ENCODE results near the gene FLNB. TPM values are rescaled to one million over a fixed set of nuclear protein-coding genes. Genes with fewer than 3 reads are reported as not detected.

FLNB gene
- total RNA-seq, 1 donor from 2014 or later, result 521 TPM

DNA sequence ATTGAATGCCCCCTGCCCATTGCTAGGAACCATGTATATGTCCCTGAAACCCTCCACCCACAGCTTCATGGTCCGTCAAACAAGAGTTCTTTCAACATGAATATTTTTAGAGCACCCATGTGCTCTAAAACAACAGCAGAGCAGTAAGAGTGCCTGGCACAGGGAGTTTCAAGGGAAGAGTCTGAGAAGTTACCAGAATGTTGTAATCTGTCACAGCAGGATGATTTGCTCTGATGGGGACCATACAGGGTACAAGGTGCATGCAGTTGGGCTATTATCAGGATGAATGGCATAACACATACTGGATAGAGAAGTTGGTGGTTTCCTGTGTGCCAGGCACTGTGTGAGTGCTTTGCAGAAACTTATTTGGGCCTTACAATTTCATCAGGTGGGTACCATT is 27.8 kb upstream of the FLNB start:
- Histone ChIP-seq H3K27ac (ENCODE audit: low read depth, low read length) (no peak overlapping the region), H2AFZ (ENCODE audit: low read depth, low read length) (no peak overlapping the region), H4K20me1 (ENCODE audit: insufficient read depth, low read length) (no peaks in the 10 kb centered on the region), H3K9me3 (ENCODE audit: insufficient read depth, low read depth, low read length) (no peaks in the 10 kb centered on the region), H3K27me3 (ENCODE audit: insufficient read depth, low read length) (no peaks in the 10 kb centered on the region), H3K36me3 (ENCODE audit: insufficient read depth, low read length) (no peaks in the 10 kb centered on the region), H3K9ac (ENCODE audit: low read length) (no peak overlapping the region), H3K4me3 (ENCODE audit: insufficient read depth, low read depth, low read length) (no peak overlapping the region), H3K79me2 (ENCODE audit: insufficient read depth, low read length) (no peaks in the 10 kb centered on the region), H3K4me1 (ENCODE audit: insufficient read depth, low read length) (peaks cover 30% of the 10 kb centered on the region), H3K4me2 (ENCODE audit: low read length) (no peak overlapping the region)
- Mint-ChIP-seq H3K4me1 (ENCODE audit: low read depth, unreplicated experiment) (peaks cover 24% of the 10 kb centered on the region), H3K27ac (ENCODE audit: unreplicated experiment) (no peak overlapping the region), H3K27me3 (ENCODE audit: low read depth, unreplicated experiment) (no peaks in the 10 kb centered on the region), H3K36me3 (ENCODE audit: low read depth, unreplicated experiment) (no peaks in the 10 kb centered on the region), H3K4me3 (ENCODE audit: unreplicated experiment) (no peak overlapping the region), H3K9me3 (ENCODE audit: unreplicated experiment) (no peaks in the 10 kb centered on the region)
- FAIRE-seq, result no peak
- no peak for TF ChIP-seq EZH2 (IDR thresholded peaks at IDR 0.05; ENCODE audit: insufficient read depth, low read length)
- TF ChIP-seq, protein P1, sequence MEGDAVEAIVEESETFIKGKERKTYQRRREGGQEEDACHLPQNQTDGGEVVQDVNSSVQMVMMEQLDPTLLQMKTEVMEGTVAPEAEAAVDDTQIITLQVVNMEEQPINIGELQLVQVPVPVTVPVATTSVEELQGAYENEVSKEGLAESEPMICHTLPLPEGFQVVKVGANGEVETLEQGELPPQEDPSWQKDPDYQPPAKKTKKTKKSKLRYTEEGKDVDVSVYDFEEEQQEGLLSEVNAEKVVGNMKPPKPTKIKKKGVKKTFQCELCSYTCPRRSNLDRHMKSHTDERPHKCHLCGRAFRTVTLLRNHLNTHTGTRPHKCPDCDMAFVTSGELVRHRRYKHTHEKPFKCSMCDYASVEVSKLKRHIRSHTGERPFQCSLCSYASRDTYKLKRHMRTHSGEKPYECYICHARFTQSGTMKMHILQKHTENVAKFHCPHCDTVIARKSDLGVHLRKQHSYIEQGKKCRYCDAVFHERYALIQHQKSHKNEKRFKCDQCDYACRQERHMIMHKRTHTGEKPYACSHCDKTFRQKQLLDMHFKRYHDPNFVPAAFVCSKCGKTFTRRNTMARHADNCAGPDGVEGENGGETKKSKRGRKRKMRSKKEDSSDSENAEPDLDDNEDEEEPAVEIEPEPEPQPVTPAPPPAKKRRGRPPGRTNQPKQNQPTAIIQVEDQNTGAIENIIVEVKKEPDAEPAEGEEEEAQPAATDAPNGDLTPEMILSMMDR (IDR thresholded peaks at IDR 0.05; ENCODE audit: insufficient read depth, low read depth, low read length), result no peak
- DNase-seq (ENCODE audit: low read depth), result no peak

DNA sequence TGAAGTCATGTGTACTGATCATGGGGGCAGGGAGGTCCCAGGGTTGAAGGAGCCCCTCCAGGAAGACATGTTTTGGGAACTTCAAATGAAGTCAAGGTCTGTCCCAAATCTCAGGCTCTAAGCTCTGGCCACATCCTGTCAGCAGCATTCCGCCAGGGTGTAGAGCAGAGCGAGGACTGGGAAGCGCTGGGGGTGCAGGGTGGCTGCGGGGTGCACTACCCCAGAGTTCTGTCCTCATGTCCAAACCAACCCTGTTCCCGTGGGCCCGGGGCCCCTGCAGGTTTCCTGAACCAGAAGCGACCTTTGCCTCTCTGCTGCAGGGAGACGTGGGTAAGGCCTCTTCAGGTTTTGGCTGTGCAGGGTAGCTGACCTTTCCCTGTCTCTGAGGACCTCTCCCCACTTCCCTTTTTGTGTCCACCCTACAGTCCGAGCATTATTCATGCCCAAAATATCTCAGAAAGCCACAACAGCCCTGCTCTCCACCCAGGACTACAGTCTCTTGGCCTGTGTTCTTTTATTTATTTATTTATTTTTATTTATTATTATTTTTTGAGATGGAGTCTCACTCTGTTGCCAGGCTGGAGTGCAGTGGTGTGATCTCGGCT is 26.6 kb upstream of the FLNB start:
- Mint-ChIP-seq H3K36me3 (ENCODE audit: low read depth, unreplicated experiment) (no peaks in the 10 kb centered on the region), H3K4me3 (ENCODE audit: unreplicated experiment) (no peak overlapping the region), H3K27ac (ENCODE audit: unreplicated experiment) (peak overlapping the region; percentile 47), H3K9me3 (ENCODE audit: unreplicated experiment) (no peaks in the 10 kb centered on the region), H3K4me1 (ENCODE audit: low read depth, unreplicated experiment) (peaks cover 22% of the 10 kb centered on the region), H3K27me3 (ENCODE audit: low read depth, unreplicated experiment) (no peaks in the 10 kb centered on the region)
- Histone ChIP-seq H3K27me3 (ENCODE audit: insufficient read depth, low read length) (no peaks in the 10 kb centered on the region), H4K20me1 (ENCODE audit: insufficient read depth, low read length) (no peaks in the 10 kb centered on the region), H3K79me2 (ENCODE audit: insufficient read depth, low read length) (no peaks in the 10 kb centered on the region), H3K4me2 (ENCODE audit: low read length) (no peak overlapping the region), H3K4me3 (ENCODE audit: insufficient read depth, low read depth, low read length) (no peak overlapping the region), H3K9ac (ENCODE audit: low read length) (no peak overlapping the region), H3K4me1 (ENCODE audit: insufficient read depth, low read length) (peaks cover 28% of the 10 kb centered on the region), H3K9me3 (ENCODE audit: insufficient read depth, low read depth, low read length) (no peaks in the 10 kb centered on the region), H2AFZ (ENCODE audit: low read depth, low read length) (no peak overlapping the region), H3K36me3 (ENCODE audit: insufficient read depth, low read length) (no peaks in the 10 kb centered on the region), H3K27ac (ENCODE audit: low read depth, low read length) (no peak overlapping the region)
- FAIRE-seq, result no peak
- DNase-seq (ENCODE audit: low read depth), result no peak
- TF ChIP-seq, protein P1 (IDR thresholded peaks at IDR 0.05; ENCODE audit: insufficient read depth, low read depth, low read length), result no peak
- TF ChIP-seq EZH2 (IDR thresholded peaks at IDR 0.05; ENCODE audit: insufficient read depth, low read length), result no peak

DNA sequence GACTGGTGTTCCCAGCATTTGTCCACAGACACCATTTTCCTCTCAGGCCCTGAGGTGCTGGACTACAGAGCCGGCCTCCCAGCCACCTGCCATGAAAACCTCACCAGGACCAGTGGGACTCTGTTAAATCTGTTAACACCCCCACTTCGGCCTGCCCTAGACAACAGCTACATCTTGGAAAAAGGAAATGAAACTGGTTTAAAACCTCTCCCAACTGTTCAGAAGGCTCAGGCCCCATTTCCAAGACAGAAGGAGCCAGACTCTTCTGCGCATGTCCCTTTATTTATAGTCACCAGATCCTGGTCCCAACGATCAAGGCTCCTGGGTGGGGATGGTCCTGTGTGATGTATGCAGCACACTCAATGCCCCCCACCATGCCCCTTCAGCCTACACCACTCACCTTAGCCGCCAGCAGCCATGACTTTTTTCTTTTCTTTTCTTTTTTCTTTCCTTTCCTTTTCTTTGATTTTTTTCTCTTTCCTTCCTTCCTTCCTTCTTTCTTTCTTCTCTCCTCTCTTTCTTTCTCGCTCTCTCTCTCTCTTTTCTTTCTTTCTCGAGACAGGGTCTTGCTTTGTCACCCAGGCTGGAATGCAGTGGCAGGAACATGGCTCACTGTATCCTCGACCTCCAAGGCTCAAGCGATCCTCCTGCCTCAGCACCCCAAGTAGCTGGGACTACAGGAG is 25.5 kb upstream of the FLNB start:
- Histone ChIP-seq H3K79me2 (ENCODE audit: insufficient read depth, low read length) (no peaks in the 10 kb centered on the region), H4K20me1 (ENCODE audit: insufficient read depth, low read length) (no peaks in the 10 kb centered on the region), H3K4me2 (ENCODE audit: low read length) (no peak overlapping the region), H3K36me3 (ENCODE audit: insufficient read depth, low read length) (no peaks in the 10 kb centered on the region), H3K27ac (ENCODE audit: low read depth, low read length) (no peak overlapping the region), H3K9me3 (ENCODE audit: insufficient read depth, low read depth, low read length) (no peaks in the 10 kb centered on the region), H3K4me1 (ENCODE audit: insufficient read depth, low read length) (peaks cover 25% of the 10 kb centered on the region), H2AFZ (ENCODE audit: low read depth, low read length) (no peak overlapping the region), H3K9ac (ENCODE audit: low read length) (no peak overlapping the region), H3K4me3 (ENCODE audit: insufficient read depth, low read depth, low read length) (no peak overlapping the region), H3K27me3 (ENCODE audit: insufficient read depth, low read length) (no peaks in the 10 kb centered on the region)
- no peaks in the 10 kb centered on the region for H3K27me3 Mint-ChIP-seq (ENCODE audit: low read depth, unreplicated experiment)
- peak overlapping the region; percentile 91 for H3K27ac Mint-ChIP-seq (ENCODE audit: unreplicated experiment)
- H3K36me3 Mint-ChIP-seq (ENCODE audit: low read depth, unreplicated experiment), result no peaks in the 10 kb centered on the region
- H3K4me1 Mint-ChIP-seq (ENCODE audit: low read depth, unreplicated experiment), result peaks cover 21% of the 10 kb centered on the region
- no peaks in the 10 kb centered on the region for H3K9me3 Mint-ChIP-seq (ENCODE audit: unreplicated experiment)
- FAIRE-seq (no peak), DNase-seq (ENCODE audit: low read depth) (no peak)
- TF ChIP-seq EZH2 (IDR thresholded peaks at IDR 0.05; ENCODE audit: insufficient read depth, low read length), result no peak
- TF ChIP-seq, protein P1 (IDR thresholded peaks at IDR 0.05; ENCODE audit: insufficient read depth, low read depth, low read length), result no peak
- no peak overlapping the region for H3K4me3 Mint-ChIP-seq (ENCODE audit: unreplicated experiment)
